Esophagus squamous epithelium (tissue), 5 donors: Measurements from ENCODE around the gene CEP170B. TPM values are rescaled to one million over a fixed set of nuclear protein-coding genes. Genes with fewer than 3 reads are reported as not detected.

ENCODE experiments used
- DNase-seq: peaks from one replicate; lab custom pipeline; 2025; lab: John Stamatoyannopoulos, UW
- H3K27ac ChIP-seq, 4 donors: fragments of 200-600 bp; sonication (generic); one replicate each; pipeline ENCODE4 v1.5.1; 2016 to 2019; ENCODE audit warnings: mild to moderate bottlenecking in 1 of 4
- H3K27me3 ChIP-seq, 4 donors: fragments of 200-600 bp; sonication (generic); 1 replicate in 3 of 4; 2 replicates in 1 of 4; pipeline versions ENCODE4 v1.5.1 to v1.6.0; 2017 to 2021; ENCODE audit warnings: antibody characterized with exemption in 1 of 4
- H3K36me3 ChIP-seq, 3 donors: fragments of 200-600 bp; sonication (generic); one replicate each; pipeline ENCODE4 v1.5.1; 2016 to 2019
- H3K4me1 ChIP-seq, 3 donors: fragments of 200-600 bp; sonication (generic); one replicate each; pipeline ENCODE4 v1.5.1; 2017 to 2019
- H3K4me3 ChIP-seq, 4 donors: fragments of 200-600 bp; sonication (generic); 1 replicate in 3 of 4; 2 replicates in 1 of 4; pipeline ENCODE4 v1.5.1; 2016 to 2019; ENCODE audit warnings: mild to moderate bottlenecking in 2 of 4, moderate library complexity in 1 of 4
- H3K9me3 ChIP-seq, 3 donors: fragments of 200-600 bp; sonication (generic); one replicate each; pipeline ENCODE4 v1.5.1; 2016 to 2019
- CTCF ChIP-seq, 6 experiments: fragments of 450-650 bp in 4 of 6; fragments of 200-600 bp in 2 of 6; sonication (generic) in 2 of 6; IDR thresholded peaks; one replicate each; pipeline ENCODE4 v1.5.1; 2016 to 2019; ENCODE audit warnings: antibody characterized with exemption in 6 of 6, mild to moderate bottlenecking in 4 of 6, moderate library complexity in 4 of 6
- POLR2A ChIP-seq, 4 donors: fragments of 450-650 bp; IDR thresholded peaks; one replicate each; pipeline ENCODE4 v1.6.1; 2017; ENCODE audit warnings: antibody characterized with exemption in 4 of 4, mild to moderate bottlenecking in 4 of 4, moderate library complexity in 3 of 4
- WGBS, 2 donors: methylation state at CpG; one replicate each; pipeline ENCODE4 v1.1.5; 2018; 5-methylcytosine and 5-hydroxymethylcytosine counted together
- intact Hi-C: fragments of 100-400 bp; cut with DNase I; formaldehyde crosslinking; loops from one replicate; pipeline ENCODE4 v1.15.0; 2022
- total RNA-seq, 4 donors: library from RNA; depleted of rRNA; stranded (reverse); fragments of >200 nt; gene quantifications; one replicate each; pipeline ENCODE4 v1.1.0, GENCODE V29; 2016
- donor health status: DM: yes; HTN: yes; CAD: no.

Gene CEP170B
- total RNA-seq, 4 donors from 2014 or later: 18.2 to 41.0 (median 30.6) TPM

GRCh38 chr14:104844306-104845032 is 20.6 kb upstream of the CEP170B start:
- no peak for TF ChIP-seq CTCF (IDR thresholded peaks at IDR 0.05)
- TF ChIP-seq POLR2A (IDR thresholded peaks at IDR 0.05): no peak
- peak overlapping the region in 3 of 4 donors; percentile 39 to 60 (median 43) for H3K4me3 ChIP-seq
- no peaks in the 10 kb centered on the region for H3K9me3 ChIP-seq
- WGBS, 2 donors: 3 to 14% methylated on average over 12 of the region's 27 CpGs
- intact Hi-C loops: no loop called here
- no peak for DNase-seq
- no peak overlapping the region for H3K27ac ChIP-seq
- H3K4me1 ChIP-seq: peaks cover 5 to 22% (median 17%) of the 10 kb centered on the region in 3 donors
- peaks cover 0 to 70% (median 6%) of the 10 kb centered on the region in 4 donors for H3K27me3 ChIP-seq
- H3K36me3 ChIP-seq: no peaks in the 10 kb centered on the region

- TF ChIP-seq POLR2A (IDR thresholded peaks at IDR 0.05) (no peak), CTCF (IDR thresholded peaks at IDR 0.05) (no peak)
- peaks cover 0 to 70% (median 6%) of the 10 kb centered on the region in 4 donors for H3K27me3 ChIP-seq
Measured at GRCh38 chr14:104845033-104845666, 19.9 kb upstream of the CEP170B start.

DNA sequence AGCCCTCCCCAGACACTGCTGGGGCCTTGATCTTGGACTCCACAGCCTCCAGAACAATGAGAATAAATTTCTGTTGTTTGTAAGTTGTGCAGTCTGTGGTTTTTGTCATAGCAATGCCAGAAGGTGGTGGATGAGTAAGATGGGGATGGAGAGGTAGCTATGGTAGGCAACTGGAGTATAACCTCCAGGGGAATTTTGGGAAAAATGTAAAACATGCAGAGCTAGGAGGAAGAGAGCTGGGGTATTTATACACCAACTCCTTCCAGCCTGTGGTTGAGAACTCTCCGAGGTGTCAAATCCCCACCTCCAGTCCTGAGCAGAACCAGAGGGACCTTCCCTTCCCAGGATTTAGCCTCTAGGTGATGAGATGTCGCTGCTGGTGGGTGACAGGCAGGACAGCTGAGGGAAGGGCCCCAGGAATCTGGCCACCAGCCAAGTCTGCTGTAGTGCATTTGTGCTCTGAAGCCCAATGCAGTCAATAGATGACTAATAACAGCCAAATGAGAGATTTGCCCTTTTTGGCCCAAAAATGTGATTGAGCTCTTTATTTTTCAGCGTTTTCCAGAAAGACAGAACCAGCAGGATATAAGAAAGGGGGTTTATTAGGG is 19.1 kb upstream of the CEP170B start:
- no peak for TF ChIP-seq CTCF (IDR thresholded peaks at IDR 0.05)
- TF ChIP-seq POLR2A (IDR thresholded peaks at IDR 0.05): no peak
- intact Hi-C loops: no loop called here
- Histone ChIP-seq H3K36me3 (no peaks in the 10 kb centered on the region), H3K27me3 (peaks cover 0 to 72% (median 6%) of the 10 kb centered on the region in 4 donors), H3K27ac (no peak overlapping the region), H3K4me3 (no peak overlapping the region), H3K4me1 (peaks cover 5 to 22% (median 17%) of the 10 kb centered on the region in 3 donors), H3K9me3 (no peaks in the 10 kb centered on the region)
- DNase-seq: no peak
- WGBS, 2 donors: 80 to 89% methylated on average over 2 to 3 of the region's 3 CpGs

More at GRCh38 chr14:104845033-104845666, 19.9 kb upstream of the CEP170B start:
- 90 to 92% methylated on average over 3 of the region's 4 CpGs for WGBS, 2 donors
- Histone ChIP-seq H3K27ac (no peak overlapping the region), H3K4me3 (no peak overlapping the region), H3K9me3 (no peaks in the 10 kb centered on the region), H3K36me3 (no peaks in the 10 kb centered on the region), H3K4me1 (peaks cover 5 to 22% (median 17%) of the 10 kb centered on the region in 3 donors)
- intact Hi-C loops: no loop called here
- no peak for DNase-seq

DNA sequence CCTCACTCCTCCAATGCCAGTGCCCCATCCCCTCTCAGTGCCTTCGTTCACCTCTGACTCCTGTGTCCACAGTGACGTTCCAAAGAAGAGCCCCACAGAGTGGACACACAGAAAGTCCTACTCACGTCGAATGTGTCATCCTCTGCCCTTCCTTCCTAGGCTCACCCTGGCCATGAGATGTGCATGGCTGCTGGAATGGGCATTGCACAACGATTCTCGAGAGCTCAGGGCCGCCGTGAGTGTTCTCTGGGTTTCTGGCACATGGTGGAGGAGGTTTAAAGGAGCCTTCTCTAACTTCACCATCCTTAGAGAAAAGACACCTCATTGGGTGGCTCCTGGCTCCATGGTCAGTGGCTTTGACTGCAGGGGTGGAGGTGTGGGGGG is 12.8 kb upstream of the CEP170B start:
- no peak for TF ChIP-seq CTCF (IDR thresholded peaks at IDR 0.05)
- TF ChIP-seq POLR2A (IDR thresholded peaks at IDR 0.05): no peak
- Histone ChIP-seq H3K36me3 (no peaks in the 10 kb centered on the region), H3K27ac (no peak overlapping the region), H3K27me3 (peaks cover 0 to 43% (median 0%) of the 10 kb centered on the region in 4 donors), H3K4me1 (no peaks in the 10 kb centered on the region), H3K4me3 (no peak overlapping the region), H3K9me3 (no peaks in the 10 kb centered on the region)
- 43 to 58% methylated on average over 5 to 8 of the region's 8 CpGs for WGBS, 2 donors
- DNase-seq: no peak
- intact Hi-C loops: no loop called here
